GM18867 (cell line): ENCODE results near the gene EEF1G.
A peak's percentile ranks its signal among the peaks of the same experiment; 100 is the strongest.
"Not testable (repeated sequence)": the region's sequence is repeated elsewhere in the genome, so short reads cannot be mapped to it uniquely, and the experiment has no call there.

Experiments
- ATAC-seq: cut with Tn5 transposase; IDR thresholded peaks from one replicate; pipeline ENCODE4 v1.9.1; 2021; ENCODE audit warnings: mild to moderate bottlenecking, moderate library complexity; ENCODE audit not compliant: unreplicated experiment

Gene EEF1G

DNA sequence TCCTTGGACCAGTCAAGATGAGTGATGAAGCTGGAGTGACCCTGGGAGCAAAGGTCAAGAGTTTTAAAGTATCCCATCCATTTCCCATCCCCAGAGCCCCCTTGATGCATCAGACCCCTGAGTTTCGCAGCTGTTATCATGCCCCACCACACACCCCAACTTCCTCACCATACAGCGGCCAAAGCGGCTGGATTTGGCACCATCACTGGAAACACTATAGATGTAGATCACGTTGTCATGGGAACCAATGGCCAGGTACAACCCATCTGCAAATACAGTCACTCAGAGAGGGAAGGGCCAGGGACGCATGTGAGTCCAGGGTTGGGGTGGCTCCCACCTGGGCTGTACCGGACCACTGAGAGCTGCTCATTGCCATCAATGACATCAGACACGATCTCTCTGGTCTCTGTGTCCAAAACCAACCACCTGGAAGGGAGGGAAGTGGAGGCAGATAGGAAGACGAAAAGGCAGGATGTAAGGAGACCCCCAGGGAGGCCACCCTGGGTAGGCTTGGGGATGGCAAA lies 30.1 kb upstream of the EEF1G start:
- no peak for ATAC-seq

DNA sequence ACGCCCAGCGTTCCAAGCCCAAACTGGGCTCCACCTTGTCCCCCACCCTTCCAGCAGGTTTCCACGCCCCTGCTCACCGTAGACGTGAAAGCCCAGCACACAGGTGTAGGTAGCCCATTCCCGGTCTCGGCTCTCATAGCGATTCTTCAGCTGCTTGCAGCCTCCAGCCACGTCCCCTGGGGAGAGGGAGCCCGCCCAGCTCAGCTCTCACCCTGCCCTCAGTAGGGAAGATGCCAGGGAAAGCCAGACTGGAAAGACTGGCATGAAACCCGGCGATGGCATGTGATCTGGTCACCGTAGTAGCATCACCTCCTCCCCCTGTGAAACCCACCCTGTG lies 29.3 kb upstream of the EEF1G start:
- ATAC-seq, result no peak

DNA sequence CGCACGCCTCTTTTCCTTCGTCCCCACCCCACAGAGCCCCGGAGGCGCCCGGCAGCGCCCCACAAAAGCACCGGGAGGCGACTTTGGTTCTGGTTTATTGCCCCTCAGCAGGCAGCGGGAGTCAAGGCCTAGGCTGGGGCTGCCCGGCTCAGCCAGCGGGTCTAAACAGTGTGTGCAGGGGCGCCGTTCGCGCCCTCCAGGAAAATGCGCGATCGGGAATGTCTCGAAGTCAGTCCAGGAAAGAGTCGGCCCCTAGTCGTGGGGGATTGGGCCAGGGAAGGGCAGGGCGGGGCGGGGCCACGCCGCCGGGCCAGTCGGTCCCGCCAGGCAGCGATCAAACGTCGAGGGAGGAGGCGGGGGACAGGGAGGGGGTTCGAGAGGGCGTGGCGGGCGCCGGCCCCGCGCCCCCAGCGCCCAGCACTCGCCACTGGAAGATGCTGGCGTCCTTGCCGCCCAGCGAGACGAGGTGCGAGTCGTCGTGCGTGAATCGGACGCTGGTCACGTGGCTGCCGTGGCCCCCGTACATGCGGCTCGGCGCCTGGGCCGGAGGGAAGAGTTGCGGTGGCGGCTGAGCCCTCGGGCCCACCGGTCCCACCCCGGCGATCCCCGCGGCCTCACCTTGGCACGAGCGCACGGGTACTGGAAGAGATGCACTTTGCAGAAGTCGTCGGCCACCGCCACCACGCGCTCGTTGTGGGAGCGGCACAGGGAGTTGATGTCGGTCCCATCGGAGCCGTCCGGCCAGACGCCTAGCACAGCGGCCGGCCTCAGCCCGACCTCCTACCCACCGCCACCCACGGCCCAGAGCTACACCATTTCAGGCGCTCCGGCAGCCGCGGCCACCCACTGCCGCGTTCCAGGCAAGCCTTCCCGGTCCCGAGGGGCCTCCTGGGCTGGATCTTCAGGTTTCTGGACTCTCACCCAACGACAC lies 28.7 kb upstream of the EEF1G start:
- ATAC-seq, result no peak

DNA sequence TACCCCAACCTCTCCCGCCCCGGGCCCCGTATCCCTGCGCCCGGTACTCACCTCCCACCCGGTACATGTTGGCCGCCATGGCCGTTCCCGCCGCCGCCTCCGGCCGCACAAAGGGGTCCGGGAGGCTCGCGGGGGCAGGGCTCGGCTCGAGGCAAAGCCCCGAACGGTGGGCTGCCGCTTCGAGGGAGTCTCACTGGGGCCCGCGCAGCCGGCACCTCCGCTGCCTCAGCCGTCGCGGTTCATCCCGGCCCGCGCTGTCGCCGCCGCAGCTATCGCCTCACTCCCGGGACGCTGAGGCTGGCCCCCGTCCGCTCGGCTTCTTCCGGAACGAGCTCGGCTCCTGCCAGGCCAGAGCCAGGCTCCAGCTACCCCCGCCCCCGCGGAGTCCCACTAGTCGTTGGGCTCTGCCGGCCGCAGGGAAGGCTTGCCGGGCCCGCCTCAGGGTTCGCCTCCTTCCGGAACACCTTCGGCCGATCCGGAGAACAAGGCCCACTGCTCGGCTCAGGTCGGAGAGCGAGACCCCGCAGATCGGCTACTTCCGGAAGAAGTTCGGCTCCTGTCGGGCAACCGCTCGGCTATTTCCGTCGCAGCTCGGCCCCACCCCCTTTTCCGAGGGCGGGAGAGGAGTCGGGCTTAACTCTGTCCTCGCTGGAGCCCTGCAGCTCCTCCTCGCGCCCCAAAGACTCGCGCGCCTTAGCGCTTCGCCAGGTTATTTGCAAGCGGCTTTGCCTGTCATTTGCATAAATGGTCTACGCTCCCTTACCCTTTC lies 27.9 kb upstream of the EEF1G start, which contains the start of gene MTA2:
Gene MTA2, minus strand, starts transcription at position 494 of the 769 bp plus-strand sequence. Its CDS starts 415 bp downstream, at position 79.
- ATAC-seq, result peak; percentile 68

DNA sequence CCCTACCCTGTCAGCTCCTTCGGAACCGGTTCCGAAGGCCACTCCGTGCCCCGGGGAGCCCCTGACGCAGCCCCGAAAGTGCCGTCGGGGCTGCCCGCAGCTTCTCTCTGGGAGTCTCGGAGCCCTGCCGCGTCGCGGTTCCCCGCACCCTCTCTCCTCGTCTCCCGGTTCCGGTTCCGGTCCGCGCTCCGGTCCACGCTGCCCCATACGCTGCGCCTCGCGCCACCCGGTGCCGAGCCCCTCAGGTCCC lies 27.4 kb upstream of the EEF1G start:
- no peak for ATAC-seq

DNA sequence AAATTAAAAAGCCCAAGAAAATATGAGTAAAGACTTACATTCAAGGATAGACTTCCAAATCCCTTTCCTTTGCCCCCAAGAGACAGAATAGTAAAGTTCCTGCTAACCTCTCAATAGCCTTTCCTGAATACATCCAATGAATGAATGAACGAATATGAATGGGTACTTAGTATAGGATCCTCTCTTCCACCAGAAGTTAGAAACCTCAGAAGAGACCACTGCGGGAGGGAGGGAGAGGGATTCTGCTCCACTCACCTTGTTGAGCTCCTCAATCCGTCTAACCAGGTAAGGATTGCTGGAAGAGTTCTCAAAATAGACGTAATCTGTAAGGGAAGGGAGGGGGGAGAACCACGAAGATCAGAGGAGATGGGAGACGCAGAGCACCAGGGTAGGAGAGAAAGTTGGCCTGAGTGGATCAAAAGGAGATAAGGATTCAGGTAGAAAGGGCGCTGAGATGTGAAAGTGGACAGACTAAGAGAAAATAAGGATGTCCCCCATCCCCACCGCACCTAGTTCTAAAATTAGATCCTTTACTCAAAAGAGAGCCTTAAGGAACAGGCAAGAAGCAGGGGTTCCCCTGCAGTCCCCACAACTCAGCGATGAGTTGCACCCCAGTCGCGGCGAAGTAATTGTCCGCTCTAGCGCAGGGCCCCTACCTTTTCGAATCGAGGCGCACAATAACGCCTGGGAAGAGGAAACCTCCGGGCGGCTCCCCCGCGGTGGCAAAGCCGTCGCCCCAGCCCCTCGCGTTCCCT lies 26.9 kb upstream of the EEF1G start:
- no peak for ATAC-seq

DNA sequence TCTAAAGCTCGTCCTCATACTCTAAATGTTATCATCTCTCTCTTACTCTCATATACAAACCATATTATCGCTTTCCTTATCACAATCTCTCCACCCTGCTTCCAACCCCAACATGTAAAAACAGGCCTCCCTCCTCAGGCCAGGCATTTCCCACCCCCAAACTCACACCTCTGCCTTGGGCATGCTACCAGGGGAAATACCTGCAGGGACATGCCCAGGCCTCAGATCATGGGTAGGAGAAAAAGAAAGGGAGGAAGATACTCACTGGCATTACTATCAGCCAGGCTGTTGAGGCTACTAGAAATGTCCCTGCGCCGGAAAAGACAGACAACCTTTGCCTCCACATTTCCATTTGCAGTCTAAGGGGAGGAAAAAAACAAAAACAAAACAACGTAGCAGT lies 26.2 kb upstream of the EEF1G start:
- no peak for ATAC-seq

DNA sequence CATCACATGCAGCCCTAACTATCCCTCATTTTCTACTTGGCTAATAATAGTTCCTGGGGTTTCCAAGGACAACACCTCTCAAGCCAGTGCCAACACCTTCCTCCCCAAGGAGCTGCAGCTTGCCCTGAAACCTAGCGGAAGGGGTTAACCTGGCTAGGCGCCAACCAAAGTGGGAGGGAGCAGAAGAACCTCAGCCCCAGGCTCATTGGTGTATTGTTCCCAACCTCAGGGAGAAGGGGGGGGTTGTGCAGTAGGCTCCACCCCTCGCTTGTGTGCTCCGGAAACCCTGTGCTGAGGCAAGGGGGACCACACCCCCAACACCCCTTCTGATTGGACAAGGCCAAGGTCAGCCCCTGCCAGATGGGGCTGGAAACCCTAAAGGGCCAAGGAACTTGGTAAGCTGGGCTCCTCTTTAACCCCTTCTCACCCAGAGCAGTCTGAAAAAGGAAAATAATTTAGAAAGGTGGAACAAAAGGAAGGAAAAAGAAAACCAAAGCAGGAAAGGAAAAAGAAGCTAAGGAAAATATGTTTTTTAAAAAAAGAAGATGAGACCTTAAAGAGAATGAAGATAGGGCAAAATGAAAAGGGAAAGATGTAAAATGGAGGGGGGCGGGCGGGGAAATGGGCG lies 25.5 kb upstream of the EEF1G start:
- peak; percentile 59 for ATAC-seq

DNA sequence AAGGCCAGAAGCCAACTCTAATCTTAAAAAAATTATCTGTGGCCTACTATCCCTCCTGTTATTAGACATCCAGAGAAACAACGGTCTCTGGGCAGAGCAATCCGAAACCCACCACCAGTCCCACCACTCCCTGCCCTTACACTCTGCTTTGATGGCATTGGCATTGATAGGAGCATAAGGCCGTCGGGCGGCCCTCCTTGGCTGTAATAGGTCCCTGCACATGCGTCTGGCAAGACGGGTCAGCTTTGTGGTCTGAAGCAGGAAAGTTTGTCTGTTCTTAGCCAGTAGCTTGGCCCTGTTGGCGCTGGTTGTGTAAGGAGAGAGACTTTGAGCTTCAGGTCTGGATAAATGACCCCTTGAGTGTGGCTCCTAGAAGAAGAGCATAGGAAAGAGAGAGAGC lies 21.4 kb upstream of the EEF1G start:
- no peak for ATAC-seq

DNA sequence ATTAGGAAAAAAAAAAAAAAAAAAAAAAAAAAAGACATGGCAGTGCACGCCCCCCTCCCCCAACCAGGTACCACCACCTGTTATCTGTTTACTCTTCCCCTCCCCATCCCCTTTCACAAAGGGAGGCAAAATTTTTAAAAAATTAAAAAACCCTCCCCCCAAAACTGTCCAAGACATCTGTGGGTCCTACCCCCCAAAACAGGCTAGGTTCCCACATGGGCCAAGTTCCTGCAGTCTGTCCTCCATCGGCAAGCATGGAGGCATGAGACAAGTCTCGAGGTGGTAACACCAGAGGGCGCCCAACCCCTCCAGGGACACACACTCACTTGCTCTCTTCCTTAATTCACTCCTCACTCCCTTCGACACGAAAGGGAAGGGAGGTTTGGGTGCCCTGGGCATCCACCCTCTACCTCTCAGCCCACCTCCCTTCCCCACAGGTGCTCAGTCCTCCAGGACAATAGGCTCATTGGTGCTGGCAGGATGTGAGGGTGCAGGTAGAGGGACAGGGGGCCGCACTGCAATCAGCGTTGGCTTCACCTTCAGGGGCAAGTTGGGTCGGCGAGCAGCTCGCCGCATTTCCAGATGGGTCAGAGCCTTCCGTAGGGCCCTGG lies 19.8 kb upstream of the EEF1G start:
- no peak for ATAC-seq

DNA sequence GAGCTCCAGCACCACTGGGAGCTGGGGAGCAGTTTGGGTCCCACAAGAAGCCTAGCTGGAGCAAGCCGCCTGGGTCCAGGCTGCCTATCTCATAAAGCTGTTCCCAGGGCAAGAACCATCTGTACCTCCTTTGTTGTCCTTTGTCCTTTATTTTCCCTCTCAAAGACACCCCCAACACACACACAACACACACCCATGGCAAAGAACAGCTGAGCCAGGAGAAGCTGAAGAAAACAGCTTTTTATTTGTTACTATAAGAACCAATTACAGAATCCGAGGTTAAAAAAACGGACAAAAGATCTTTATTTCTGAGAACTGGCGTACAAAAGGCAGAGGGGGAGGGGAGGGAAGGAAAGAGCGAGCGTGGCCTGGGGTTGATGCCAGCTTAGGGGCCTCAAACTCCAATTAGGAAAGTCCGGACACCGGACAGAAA lies 19.3 kb upstream of the EEF1G start:
- no peak for ATAC-seq

DNA sequence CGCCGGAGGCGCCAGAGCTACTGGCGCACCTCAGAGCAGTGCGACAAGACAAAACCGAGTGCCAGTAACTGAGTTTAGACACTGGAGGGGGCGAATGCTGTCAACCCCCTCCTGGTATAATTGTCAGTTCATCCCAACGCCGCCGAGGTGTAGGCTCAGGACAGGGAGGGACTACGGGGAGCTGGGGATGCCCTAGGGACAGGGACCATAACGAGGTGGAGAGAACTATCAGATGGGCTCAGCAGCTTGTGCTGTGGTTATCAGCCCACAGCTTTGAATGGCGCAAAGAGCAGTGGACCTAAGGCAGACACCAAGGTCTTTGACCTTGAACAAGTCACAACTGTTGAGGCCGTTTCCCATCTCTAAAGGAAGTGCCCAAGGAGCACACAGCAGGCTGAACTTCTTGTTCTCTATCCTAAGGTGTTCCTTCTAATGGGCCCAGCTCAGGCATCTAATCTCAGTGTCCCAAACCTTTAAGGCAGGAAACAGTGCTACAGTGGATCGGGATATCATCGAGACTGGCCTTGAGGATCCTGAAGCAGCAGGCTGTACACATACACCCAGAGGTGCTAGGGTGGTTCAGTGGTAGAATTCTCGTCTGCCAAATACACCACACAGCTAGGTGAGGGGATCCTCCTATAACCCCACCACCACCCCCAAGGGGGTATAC lies 18.6 kb upstream of the EEF1G start:
- no peak for ATAC-seq

DNA sequence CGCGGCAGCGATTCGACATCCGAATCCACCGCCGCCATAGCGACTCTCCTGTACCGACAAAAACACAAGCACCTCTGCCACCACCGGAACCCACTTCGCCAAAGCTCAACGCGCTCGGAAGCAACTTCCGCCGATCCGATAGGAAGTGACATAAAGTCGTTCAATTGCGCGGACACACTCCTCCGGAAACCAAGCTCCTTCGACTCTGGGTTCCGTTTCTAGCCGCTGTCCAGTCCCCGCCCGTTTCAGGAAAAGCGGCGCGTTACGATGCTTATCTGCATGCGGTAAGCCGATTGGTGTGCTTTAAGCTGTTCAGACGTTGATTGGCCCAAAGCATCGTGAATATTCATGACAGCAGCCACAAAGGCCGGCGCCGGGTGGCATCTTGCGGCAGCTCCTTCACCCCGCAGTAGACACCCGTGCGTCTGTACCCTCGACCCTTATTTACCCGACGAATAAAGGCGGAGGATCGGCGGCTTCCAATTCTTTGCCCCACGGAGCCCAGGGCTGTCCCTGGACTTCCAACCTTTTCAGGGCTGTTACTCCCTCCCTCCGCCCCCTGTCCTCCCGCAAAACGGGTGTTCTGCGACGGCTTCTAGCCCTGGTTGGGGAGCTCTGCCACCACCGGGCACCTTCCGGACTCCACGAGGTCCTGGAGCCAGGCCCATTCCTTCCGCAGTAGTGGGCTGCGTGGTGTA lies 17.9 kb upstream of the EEF1G start, which contains the start of gene TUT1:
Gene TUT1, minus strand, starts transcription at position 76 of the 698 bp plus-strand sequence. Its CDS starts 38 bp downstream, at position 38.
- ATAC-seq, result peak; percentile 85

DNA sequence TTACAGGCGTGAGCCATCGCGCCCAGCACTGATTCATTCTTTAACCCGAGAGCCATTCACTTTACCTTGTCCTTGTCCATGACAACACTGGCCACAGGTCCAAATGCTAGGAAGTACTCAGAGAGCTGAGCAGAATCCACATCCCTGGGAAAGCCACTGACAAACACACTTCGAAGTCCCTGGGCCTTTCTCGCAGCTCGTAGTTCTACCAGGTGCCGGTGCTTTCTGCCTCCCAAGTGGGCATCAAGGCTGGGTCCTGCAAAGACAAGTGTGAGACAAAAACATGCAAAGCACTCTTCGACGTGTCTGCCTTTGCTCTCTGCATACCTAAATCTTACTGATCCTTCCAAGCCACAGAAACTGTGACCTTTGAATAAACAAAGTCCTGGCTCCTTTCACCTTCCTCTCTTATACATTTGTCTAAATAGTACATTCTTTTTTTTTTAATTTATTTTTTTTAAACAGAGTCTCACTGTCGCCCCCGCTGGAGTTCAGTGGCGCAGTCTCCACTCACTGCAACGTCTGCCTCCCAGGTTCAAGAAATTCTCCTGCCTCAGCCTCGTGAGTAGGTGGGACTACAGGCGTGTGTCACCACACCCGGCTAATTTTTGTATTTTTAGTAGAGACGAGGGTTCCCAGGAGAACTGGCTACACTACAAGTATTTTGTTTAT lies 15.4 kb upstream of the EEF1G start:
- no peak for ATAC-seq

DNA sequence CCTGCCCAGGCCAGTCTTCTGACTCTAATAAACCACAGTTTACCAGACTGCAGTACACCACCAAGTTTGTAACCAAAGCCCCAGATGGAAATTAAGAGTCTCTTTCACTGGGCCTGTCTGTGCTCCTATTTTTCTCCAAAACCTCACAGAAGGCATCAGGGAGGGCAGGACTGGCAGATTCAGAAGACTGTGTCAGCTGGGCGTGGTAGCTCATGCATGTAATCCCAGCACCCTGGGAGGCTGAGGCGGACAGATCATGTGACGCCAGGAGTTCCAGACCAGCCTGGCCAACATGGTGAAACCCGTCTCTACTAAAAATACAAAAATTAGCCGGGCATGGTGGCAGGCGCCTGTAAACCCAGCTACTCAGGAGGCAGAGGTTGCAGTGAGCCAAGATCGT lies 11.7 kb upstream of the EEF1G start:
- not testable (repeated sequence) for ATAC-seq

DNA sequence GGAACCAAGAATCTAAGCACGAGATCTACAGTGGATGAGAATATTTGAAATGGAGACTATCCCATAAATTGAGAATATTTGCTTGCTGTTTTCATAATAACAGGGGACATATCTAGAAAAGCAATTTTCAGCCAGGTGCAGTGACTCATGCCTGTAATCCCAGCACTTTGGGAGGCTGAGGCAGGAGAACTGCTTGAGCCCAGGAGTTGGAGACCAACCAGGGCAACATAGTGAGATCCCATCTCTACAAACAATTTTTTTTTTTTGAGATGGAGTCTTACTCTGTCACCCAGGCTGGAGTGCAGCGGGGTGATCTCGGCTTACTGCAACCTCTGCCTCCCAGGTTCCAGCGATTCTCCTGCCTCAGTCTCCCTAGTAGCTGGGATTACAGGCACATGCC lies 8.0 kb upstream of the EEF1G start:
- ATAC-seq, result not testable (repeated sequence)

DNA sequence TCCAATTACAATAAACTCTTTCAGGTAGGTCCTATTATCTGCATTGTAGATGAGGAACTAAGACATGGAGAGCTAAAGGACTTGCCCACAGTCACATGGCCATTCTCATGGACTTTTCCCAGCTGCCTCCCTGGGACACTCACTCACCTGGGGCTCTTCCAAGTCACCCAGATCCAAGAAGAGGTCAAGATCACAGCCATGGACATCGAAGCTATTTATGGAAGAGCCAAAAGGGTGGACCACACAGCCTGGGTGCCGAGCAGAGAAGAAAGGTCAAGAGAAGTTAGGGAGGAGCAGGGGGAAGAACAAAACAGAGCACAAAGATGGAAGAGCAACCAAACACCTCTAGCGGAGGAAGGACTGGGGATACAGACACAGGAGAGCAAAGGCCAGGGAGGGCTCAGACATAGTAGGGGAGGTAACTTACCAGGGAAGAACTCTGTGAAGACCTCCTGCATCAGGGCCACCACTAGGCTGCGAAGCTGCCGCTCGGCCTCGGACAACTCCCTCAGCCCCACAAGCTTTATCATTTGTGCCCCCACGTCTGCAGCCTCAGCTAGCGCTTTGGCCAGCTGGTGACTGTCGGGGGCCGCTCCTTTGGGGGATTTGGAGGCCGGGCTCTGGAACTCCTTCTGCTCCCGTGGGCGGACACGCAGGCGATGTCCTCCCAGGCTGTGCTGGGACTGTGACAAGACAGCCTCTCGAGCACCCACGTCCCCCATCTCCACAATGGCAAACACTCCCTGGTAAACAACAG lies 7.4 kb upstream of the EEF1G start:
- ATAC-seq, result no peak

DNA sequence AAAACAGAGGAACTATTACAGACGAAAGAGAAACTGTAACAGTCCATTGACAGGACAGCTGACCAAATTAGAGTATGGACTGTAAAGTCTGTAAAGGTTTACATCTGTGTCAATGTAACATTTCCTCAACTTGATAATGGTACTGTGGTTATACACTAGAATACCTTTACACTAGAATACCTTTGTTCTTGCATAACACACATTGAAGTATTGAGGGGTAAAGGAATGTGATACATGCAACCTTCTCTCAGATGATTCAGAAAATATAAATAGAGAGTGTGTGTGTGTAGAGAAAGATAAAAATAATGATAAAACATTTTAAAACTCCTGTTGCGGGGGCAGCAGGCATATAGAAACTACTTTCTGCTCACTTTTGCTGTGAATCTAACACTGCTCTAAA lies 5.6 kb upstream of the EEF1G start:
- ATAC-seq, result no peak
